ENCODE measurements around the gene PPP1R14B.
A peak's percentile ranks its signal among the peaks of the same experiment; 100 is the strongest.
"Not testable (repeated sequence)": the region's sequence is repeated elsewhere in the genome, so short reads cannot be mapped to it uniquely, and the experiment has no call there.

Gene PPP1R14B

DNA sequence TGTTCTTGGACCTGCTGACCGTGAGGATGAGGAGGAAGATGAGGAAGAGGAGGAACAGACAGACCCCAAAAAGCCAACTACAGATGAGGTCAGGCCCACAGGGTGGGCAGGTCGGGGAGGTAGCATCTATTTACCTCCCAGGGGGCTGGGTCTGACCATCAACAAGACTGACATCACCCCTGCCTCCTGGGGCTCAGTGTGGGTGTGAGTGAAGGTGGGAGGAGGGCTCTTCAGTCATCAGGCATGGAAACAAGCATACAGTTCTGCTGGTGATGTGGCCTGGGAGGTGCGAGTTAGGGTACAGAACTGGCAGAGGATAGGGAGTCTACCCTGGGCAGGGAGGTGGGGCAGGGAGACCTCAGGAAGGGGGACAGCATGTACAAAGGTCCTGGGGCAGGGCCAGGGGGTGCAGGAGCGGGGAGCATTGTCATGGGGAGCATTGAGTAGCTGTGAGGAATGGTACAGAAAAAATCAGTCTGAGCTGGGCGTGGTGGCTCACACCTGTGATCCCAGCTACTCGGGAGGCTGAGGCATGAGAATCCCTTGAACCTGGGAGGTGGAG lies 13.5 kb upstream of the PPP1R14B start:
- DNase-seq = no peak

DNA sequence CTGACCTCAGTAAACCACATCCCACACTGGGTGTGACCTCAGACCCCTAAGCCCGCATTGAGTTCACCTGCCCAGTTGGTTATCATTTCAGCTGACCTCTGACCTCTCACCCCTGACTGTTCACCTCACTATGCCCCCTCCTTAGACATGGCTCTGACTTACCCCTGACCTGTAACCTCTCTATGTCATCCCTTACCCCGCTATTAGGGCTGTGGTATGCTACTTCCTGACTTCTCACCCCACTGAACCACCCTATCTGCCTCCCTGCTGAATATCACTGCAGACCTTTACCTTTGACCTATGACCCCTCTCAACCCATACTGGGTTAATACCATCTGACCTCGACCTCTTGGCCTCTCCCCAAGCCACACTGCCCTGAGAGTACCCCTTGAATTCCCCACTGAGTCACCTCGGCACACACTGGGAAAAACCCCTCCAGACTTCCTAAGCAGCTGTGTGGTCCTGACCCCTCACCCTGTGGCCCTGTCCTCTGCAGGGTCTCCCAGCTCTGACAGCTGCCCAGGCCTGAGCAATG lies 12.9 kb upstream of the PPP1R14B start:
- no peak for DNase-seq

DNA sequence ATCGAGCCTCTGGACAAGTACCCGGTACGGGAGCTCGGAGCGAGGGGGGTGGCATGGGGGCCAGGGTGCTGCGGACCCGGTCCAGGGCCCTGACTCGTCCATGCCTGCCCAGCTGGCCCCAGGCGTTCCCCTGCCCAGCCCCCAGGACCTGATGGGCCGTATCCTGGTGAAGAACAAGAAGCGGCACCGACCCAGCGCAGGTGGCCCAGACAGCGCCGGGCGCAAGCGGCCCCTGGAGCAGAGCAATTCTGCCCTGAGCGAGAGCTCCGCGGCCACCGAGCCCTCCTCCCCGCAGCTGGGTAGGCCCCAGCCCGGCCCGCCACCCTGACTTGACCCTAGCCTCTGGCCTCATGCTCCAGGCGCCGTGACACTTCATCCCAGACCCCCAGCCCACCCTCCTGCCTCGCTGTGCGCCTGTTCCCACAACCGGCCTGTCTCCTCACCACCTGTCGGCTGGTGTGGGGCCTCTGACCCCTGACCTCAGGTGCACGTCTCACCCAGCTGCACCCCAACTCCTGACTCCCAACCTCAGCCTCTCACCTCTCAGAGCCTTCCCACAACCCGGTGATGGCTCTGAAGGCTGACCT lies 12.3 kb upstream of the PPP1R14B start:
- DNase-seq = no peak

DNA sequence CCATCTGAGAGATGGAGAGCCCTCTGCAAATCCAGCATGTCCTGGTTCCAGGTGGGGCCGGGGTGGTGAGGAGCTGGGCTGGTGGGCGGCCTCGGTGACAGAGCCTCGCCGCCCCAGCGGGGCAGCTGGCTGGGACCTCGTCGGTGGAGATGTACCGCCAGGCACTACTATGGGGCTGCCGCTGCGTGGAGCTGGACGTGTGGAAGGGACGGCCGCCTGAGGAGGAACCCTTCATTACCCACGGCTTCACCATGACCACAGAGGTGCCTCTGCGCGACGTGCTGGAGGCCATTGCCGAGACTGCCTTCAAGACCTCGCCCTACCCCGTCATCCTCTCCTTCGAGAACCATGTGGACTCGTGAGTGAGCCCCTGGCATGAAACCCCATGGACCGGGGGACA lies 11.6 kb upstream of the PPP1R14B start:
- DNase-seq = no peak

DNA sequence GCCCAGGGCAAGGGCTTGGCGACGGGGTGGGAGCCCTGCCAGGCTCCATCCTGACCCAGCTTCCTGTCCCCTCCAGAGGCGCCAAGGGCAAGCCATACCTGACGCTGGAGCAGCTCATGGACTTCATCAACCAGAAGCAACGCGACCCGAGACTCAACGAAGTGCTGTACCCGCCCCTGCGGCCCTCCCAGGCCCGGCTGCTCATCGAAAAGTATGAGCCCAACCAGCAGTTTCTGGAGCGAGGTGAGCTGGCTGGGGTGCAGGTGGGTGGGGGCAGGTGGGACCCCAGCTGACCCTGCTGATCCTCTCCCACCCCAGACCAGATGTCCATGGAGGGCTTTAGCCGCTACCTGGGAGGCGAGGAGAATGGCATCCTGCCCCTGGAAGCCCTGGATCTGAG lies 9.6 kb upstream of the PPP1R14B start:
- DNase-seq = no peak

DNA sequence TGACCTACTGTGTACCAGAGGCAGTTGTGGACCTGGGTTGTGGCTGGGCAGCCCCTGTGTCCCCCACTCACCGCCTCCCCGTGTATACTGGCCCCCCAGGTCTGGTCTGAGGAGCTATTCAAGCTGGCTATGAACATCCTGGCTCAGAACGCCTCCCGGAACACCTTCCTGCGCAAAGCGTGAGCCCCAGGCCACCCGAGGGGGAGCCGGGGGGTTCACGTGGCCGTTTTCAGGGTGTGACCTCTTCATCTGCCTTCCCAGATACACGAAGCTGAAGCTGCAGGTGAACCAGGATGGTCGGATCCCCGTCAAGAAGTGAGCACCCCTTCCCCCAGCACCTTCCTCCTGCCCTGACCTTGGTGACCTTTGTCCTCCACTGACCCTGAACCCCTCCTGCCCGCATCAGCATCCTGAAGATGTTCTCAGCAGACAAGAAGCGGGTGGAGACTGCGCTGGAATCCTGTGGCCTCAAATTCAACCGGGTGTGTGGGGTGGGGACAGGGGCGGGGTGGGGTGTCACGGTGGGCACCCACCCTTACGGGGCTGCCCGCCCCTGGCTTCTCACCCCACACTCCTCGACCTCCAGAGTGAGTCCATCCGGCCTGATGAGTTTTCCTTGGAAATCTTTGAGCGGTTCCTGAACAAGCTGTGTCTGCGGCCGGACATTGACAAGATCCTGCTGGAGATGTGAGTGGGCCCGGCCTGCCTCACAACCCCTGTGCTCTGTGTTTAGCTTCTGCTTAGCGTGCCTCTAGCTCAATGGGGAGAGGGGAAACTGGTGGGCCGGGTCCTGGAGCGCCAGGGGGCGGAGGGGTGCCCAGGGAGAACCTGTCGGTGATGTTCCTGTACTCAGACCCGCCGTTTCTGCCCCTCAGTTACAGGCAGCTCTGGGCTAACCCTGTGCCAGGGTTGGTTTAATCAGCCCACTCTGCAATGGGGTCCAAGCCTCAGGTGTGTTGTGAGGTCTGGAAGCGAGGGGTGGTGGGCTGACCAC lies 8.7 kb upstream of the PPP1R14B start:
- DNase-seq = no peak

DNA sequence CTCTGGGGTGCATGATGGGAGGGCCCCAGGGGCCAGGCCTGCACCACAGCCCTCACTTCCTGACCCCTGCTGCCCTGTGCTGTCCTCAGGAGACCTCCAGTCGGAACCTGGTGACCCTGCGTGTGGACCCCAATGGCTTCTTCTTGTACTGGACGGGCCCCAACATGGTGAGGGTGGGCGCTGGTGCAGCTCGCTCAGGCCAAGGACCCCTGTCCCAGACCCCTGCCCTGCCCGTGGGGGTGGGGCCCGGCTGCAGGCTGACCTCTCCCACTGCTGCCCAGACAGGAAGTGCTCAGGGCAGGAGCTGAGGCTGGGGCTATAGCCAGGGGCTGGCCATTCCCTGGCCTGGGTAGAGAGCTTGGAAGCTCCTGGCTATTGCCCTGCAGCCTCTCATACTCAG lies 7.6 kb upstream of the PPP1R14B start:
- no peak for DNase-seq

DNA sequence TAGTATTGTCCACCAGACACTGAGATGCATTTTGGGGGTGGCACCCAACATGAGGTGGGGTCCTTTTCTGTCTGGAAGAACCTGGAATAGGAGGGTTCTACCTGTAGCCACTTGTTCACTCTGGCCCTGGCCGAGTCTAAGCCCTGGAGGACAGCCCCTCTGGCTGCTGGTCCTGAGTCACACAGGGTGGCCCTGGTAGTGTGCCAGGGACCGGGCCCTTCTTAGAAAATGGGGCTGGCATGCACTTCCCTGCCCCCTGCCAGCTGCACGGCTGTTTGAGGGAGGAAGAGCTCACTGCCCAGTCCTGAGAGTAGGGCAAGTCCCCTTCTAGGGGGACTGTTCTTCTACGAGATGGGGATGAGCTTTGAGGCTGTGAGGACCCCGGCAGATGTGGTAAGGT lies 6.7 kb upstream of the PPP1R14B start:
- no peak for DNase-seq

DNA sequence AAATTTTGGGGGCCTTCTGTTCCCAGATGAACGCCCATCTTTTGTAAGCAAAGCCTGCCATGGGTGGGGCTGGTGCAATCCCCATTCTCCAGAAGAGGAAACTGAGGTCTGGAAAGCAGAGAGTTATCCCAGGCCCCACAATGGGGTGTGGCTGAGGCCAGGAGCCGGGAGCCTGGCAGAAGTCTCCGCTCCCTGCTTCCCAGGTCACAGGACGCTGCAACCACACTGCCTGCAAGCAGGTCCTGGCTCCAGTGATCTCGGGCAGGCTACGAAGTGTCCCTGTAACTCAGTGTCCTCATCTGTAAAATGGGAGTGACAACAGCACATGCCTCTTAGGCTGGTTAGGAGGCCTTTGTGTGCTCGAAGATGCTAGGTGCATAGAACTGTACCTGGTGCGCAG lies 6.3 kb upstream of the PPP1R14B start:
- no peak for DNase-seq

DNA sequence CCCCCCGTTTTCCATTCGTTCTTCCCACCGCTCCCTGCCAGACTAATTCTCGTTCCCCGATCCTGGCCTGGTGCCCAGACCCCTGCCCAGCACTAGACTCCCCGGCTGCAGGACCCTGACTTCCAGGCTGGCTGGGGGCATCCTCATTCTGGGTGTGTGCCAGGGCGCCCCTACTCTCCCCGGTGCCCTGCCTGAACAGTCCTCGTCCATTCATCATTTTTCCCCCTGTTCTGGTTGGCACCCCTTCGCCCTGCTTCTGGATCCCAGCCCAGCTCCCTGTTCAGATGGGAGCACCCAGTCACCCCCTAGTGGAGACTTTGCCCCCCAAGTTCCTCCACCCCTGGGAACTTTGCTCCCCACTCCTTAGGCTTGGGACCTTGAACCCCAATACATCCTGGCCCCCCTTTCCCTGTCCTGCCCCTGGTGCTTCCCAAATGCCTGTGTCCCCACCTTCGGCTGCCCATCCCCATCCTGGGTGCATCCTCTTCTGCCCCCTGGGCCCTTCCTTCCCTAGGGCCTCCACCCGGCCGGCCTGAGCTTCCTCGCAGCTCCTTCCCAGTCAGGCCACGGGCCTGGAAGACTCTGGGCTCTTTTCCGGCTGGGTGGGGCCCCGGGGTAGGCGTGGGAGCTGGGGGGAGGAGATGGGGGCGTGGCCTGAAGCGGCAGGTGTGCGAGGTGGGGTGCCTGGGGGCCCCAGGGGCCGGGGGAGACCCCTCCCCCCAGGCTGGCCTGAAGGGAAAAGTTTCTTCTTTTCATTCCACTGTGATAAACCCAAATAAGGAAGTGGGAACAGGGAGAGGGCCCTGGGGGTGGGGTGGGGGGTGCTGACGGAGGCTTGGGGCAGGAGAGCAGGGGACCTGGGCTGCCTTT lies 5.5 kb upstream of the PPP1R14B start:
- DNase-seq = peak; percentile 56

DNA sequence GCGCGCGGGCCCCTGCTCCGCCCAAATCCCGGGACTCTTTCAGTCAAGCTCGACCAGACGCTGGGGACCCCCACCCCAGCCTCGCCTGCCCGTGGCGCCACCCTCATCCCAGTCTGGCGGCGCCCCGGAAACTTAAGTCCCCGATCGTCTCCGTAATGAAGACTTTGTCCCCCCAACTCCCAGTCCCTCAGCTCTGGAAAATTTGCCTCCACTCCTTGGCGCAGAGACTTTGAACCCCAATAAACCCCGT lies 4.9 kb upstream of the PPP1R14B start:
- DNase-seq = no peak

DNA sequence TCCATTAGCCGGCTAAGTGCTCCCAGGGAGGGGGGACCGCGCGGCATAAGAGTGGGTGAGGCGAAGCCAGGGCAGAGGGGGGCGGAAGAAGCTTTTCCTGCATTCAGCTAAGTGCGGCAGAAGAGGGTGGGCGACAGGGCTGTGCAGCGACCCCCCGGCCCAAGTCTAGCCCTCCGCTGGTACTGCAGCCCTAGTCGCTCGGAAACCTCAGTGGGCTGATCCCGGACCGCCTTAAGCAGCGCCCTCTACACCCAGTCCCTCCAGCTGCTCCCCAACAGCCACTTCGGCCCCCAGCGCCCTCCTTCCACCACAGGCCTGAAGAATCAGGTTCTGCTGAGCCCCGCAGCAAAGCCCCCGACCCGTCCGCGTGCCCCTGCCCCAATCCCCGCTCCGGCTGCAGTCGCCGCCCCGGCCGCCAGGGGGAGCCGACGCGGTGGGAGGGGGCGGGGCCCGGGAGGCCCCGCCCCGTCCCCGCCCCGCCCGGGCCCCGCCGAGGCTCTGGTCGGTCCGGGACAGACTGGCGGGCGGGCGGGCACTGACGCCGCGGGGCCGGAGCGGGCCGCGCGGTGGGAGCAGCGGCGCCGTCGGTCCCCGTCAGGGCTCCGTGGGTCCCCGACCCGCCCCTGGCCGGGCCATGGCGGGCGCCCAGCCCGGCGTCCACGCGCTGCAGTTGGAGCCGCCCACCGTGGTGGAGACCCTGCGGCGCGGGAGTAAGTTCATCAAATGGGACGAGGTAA lies 4.4 kb upstream of the PPP1R14B start, which contains the start of gene PLCB3:
PLCB3 (plus strand) TSS at position 515 of the 737 bp plus-strand sequence; CDS start at position 635, 120 bp downstream.
- DNase-seq = peak; percentile 69

DNA sequence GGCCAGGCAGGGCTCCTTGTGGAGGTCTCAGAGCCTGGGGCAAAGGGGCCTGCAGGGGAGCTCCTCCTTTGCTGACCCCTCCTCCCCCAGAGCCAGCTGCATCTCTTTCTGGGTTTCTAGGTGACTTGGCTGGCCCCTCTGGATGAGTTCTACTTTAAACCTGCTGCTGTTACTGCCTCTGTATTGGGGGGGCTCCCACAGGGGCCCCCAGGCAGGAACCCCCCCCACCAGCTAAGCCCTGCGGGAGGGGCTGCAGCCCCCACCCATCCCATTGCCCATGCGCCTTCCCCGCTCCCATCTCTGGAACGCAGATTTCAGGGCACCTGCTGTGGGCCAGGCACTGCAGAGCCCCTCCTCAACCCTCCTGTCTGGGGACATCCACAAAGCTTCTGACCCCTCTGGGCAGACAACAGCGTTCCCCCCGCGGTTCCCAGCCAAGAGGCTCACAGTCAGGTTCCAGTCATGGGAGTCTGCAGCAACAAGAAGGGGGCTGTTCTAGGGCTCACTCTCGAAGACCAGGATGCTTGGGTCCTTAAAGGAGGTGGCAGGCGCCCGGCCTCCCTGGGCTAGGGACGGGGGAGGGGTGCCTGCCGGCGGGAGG lies 3.8 kb upstream of the PPP1R14B start:
- DNase-seq = no peak

DNA sequence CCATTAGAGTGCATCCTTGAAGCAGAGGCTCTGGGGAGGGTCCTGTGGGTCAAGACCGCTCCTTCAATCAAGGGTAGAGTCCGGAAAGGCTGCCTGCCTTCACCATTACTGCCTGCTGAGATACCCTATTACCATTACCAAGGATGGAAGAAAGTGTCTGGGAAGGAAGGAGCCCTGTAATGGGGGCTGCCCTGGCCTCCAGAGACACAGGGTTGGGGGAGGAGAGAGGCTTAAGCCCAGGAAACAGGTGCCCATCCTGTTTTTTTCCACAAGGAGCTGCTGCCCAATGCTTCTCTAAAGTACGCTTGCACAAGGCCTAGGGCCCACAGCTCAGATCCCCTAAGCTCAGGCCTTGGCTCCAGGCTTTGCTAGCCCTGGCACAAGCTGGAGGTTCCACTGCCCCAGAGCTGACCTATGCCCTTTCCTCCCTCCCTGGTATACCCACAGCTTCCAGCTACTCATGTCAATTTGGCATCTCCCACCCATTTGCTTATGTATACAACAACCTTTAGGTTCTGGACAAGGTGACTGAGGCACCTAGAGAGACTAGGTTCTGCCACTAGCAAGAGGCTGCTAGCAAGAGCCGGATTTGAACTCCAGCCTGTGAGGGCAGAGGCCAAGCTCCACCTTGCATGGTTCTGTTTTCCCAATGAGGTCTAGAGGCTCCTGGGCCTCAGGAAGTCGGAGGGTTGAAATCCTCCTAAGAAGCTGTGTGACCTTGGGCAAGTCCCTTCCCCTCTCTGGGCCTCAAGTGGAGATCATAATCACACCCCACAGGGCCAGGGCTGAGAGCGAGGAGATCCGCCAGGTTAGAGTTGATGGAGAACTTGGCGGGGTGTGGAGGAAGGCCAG lies 3.0 kb upstream of the PPP1R14B start:
- DNase-seq = no peak

DNA sequence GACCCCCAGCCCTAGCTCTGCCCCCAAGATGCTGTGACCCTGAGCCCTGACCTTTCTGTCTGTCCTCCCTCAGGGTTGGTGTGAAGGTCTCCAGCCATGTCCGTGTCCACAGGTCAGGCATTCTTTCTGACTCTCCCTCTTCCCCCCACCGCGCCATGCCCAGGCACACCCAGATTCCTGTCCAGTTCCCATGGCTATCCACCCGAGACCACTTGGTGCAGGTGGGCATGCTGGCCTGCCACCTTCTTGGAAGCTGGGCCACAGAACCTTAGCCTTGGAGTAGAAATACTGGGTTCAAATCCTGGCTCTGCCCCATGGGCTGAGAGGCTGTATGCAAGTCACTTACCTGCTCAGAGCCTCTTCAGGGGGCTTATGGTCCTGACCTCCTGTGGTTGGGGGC lies 2.3 kb upstream of the PPP1R14B start:
- no peak for DNase-seq

DNA sequence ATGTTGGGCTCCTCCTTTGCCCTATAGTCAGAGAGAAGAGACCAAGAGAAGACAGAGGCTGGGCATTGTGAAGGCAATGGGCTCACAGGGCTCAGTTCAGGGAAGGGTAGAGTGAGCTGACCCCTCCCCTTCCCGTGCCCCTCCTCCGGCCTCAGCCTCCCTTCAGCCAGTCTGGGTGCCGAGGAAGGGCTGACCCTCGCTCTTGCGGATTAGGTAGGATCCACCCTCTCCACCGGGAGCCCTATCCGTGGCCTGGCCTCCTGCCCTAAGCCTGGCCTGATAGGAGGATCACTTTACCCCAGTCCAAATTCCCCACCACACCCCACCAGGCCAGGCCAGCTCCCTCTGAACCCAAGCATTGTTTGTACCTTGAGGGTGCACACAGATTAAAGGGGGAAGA lies 1.8 kb upstream of the PPP1R14B start:
- no peak for DNase-seq

DNA sequence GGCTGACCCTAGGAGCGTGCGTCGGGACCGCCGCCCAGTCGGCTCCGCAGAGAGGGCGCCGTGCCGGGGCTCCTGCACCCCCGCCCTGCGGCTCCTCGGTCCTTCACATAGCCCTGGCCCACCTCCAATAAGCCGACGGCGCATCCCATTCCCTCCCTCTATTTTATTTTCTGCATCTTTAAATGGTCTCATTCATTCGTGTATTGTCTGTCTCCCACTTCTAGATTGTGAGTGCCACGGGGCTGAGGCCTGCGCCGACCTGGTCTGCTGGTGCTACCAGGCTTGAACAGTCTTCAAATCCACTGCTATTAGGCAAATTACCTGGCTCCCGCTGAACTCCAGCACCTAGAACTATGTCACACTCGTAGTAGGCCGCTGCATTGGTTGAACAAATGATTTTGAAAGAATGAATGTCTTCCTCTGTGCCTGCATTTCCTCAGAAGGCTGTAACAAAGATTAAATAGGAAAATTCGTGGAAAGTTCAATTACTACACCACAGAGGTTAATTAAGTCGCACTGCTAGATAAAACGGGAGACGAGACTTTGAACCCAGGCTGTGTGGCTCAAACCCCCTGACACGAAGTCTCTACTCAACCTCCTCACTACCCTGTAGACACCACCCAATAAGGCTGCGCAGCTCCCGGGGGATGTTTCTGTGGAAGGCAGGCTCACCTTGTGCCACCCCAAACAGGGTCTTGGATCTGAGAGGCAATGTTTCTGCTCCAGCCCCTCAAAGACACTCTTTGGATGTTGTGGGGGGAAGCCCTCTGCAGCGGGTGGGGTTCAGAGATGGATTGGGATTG lies 1.2 kb upstream of the PPP1R14B start:
- no peak for DNase-seq

DNA sequence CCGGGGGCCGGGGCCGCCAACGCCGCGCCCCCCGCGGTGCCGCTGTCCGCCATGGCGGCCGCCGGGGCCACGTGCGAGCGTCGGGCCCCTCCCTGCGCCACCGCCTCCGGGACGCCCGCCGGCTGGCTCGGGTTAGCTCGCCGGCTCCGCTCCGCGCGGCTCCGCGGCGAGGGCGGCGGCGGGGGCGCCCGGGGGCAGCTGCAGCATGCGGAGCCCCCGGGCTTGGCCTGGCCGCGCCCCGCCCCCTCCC lies 197 bp downstream of the PPP1R14B start:
- DNase-seq = not testable (repeated sequence)

DNA sequence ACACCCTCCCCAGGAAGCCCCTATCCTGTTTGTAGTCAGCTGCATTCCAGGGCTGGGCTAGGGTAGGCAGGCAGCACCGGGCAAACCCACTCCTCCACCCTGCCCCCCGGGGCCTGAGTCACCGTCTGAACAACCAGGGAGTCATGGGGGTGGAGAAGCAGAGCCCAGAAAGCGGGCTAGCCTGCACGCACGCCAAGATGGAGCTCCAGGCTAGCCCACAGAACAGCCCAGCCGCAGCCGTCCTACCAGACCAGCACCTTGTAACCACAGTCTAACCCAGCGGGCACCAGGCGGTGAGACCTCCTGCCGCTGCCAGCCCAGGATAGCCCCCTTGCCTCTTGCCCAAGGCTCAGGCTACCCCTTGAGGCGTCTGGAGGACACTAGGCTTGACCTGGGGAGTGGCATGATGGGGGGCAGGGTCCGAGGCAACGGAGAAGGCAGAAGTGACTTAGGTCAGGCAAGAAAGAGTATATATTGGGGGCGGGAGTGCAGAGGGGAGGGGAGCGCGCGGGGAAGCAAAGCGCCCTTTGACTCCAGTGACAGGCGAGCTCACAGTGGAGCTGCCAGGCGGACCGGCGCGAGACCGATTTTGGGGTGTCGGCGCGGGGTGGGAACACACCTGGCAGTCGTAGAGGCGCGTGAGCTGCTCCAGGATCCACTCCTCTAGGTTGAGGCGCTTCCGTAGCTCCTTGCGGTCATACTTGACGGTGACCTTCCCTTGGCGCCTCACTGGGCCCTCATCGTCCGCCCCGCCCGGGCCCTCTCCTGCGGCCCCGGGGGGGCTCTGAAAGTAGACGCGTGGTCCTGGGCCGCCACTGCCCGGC lies 734 bp downstream of the PPP1R14B start:
- DNase-seq = peak; percentile 90

All from stimulated activated CD4-positive, alpha-beta T cell treated with anti-CD3 and anti-CD28 coated beads, Interleukin-15, amount 100 ng/mL, for 24 hours (primary cell).